ENCODE measurements around the gene SNTG2. TPM values are rescaled to one million over a fixed set of nuclear protein-coding genes. Genes with fewer than 3 reads are reported as not detected.

The SNTG2 gene
- total RNA-seq, 1 donor from 2014 or later = 1.9 TPM

DNA sequence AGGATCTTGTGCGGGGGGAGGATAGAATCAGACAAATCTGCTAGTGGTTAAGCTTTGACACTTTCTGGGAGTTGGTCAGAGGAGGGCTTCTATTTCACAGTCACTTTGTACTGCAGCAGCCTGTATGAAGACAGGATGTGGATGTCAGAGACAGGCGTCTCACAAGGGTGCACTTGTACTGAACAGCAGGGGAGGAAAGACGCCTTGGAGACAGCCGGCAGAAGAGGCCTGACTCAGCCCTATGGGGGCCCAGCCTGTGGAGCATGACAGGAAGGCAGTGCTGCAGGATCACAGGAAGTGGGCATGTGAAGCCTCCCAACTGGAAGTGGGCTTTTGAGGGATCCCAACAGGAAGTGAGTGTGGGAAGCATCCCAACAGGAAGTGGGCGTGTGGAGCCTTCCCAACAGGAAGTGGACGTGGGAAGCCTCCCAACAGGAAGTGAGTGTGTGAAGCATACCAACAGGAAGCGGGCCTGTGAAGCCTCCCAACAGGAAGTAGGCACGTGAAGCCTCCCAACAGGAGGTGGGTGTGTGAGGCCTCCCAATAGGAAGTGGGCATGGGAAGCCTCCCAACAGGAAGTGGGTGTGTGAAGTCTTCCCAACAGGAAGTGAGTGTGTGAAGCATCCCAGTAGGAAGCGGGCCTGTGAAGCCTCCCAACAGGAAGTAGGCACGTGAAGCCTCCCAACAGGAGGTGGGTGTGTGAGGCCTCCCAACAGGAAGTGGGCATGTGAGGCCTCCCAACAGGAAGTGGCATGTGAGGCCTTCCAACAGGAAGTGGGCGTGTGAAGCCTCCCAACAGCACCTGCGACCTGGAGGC, 212.3 kb downstream of the SNTG2 start:
- H3K36me3 Mint-ChIP-seq (ENCODE audit: low read depth, unreplicated experiment) = peaks cover 6% of the 10 kb centered on the region
- peaks cover 13% of the 10 kb centered on the region for H3K9me3 ChIP-seq (ENCODE audit: insufficient read depth, low read depth, low read length)
- H3K4me1 ChIP-seq (ENCODE audit: insufficient read depth, low read length) = no peaks in the 10 kb centered on the region
- H3K27ac ChIP-seq (ENCODE audit: low read depth, low read length) = no peak overlapping the region
- no peak overlapping the region for H3K9ac ChIP-seq (ENCODE audit: low read length)
- no peak overlapping the region for H3K4me3 ChIP-seq (ENCODE audit: insufficient read depth, low read depth, low read length)
- FAIRE-seq (no peak), DNase-seq (ENCODE audit: low read depth) (no peak)
- H3K36me3 ChIP-seq (ENCODE audit: insufficient read depth, low read length) = no peaks in the 10 kb centered on the region
- no peaks in the 10 kb centered on the region for H4K20me1 ChIP-seq (ENCODE audit: insufficient read depth, low read length)
- H3K9me3 Mint-ChIP-seq (ENCODE audit: unreplicated experiment) = peaks cover 17% of the 10 kb centered on the region
- no peak overlapping the region for H3K4me3 Mint-ChIP-seq (ENCODE audit: unreplicated experiment)
- no peak for TF ChIP-seq EZH2 (IDR thresholded peaks at IDR 0.05; ENCODE audit: insufficient read depth, low read length)
- TF ChIP-seq, protein P1, sequence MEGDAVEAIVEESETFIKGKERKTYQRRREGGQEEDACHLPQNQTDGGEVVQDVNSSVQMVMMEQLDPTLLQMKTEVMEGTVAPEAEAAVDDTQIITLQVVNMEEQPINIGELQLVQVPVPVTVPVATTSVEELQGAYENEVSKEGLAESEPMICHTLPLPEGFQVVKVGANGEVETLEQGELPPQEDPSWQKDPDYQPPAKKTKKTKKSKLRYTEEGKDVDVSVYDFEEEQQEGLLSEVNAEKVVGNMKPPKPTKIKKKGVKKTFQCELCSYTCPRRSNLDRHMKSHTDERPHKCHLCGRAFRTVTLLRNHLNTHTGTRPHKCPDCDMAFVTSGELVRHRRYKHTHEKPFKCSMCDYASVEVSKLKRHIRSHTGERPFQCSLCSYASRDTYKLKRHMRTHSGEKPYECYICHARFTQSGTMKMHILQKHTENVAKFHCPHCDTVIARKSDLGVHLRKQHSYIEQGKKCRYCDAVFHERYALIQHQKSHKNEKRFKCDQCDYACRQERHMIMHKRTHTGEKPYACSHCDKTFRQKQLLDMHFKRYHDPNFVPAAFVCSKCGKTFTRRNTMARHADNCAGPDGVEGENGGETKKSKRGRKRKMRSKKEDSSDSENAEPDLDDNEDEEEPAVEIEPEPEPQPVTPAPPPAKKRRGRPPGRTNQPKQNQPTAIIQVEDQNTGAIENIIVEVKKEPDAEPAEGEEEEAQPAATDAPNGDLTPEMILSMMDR (IDR thresholded peaks at IDR 0.05; ENCODE audit: insufficient read depth, low read depth, low read length) = no peak
- H3K27me3 Mint-ChIP-seq (ENCODE audit: low read depth, unreplicated experiment) = no peaks in the 10 kb centered on the region
- no peaks in the 10 kb centered on the region for H3K79me2 ChIP-seq (ENCODE audit: insufficient read depth, low read length)
- no peaks in the 10 kb centered on the region for H3K27me3 ChIP-seq (ENCODE audit: insufficient read depth, low read length)
- H3K4me2 ChIP-seq (ENCODE audit: low read length) = no peak overlapping the region
- peaks cover 5% of the 10 kb centered on the region for H3K4me1 Mint-ChIP-seq (ENCODE audit: low read depth, unreplicated experiment)
- H3K27ac Mint-ChIP-seq (ENCODE audit: unreplicated experiment) = peak overlapping the region; percentile 87
- no peak overlapping the region for H2AFZ ChIP-seq (ENCODE audit: low read depth, low read length)

DNA sequence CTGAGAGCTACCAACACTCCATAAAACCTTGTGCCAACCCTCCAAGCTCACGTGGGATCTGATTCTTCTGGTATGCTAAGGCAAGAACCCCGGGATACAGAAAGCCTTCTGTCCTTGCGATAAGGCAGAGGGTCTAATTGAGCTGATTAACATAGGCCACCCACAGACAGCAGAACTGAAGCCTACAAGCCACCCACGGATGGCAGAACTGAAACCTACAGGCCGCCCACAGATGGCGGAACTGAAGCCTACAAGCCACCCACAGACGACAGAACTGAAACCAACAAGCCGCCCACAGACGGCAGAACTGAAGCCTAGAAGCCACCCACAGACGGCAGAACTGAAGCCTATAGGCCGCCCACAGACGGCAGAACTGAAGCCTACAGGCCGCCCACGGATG, 216.3 kb downstream of the SNTG2 start:
- H3K79me2 ChIP-seq (ENCODE audit: insufficient read depth, low read length) = no peaks in the 10 kb centered on the region
- no peak overlapping the region for H3K4me3 ChIP-seq (ENCODE audit: insufficient read depth, low read depth, low read length)
- no peaks in the 10 kb centered on the region for H3K27me3 ChIP-seq (ENCODE audit: insufficient read depth, low read length)
- peaks cover 21% of the 10 kb centered on the region for H3K4me1 Mint-ChIP-seq (ENCODE audit: low read depth, unreplicated experiment)
- peaks cover 17% of the 10 kb centered on the region for H3K9me3 Mint-ChIP-seq (ENCODE audit: unreplicated experiment)
- H3K4me2 ChIP-seq (ENCODE audit: low read length) = no peak overlapping the region
- no peaks in the 10 kb centered on the region for H4K20me1 ChIP-seq (ENCODE audit: insufficient read depth, low read length)
- H2AFZ ChIP-seq (ENCODE audit: low read depth, low read length) = no peak overlapping the region
- DNase-seq (ENCODE audit: low read depth) (no peak), FAIRE-seq (no peak)
- no peaks in the 10 kb centered on the region for H3K4me1 ChIP-seq (ENCODE audit: insufficient read depth, low read length)
- no peak overlapping the region for H3K4me3 Mint-ChIP-seq (ENCODE audit: unreplicated experiment)
- H3K27me3 Mint-ChIP-seq (ENCODE audit: low read depth, unreplicated experiment) = no peaks in the 10 kb centered on the region
- no peak for TF ChIP-seq EZH2 (IDR thresholded peaks at IDR 0.05; ENCODE audit: insufficient read depth, low read length)
- TF ChIP-seq, protein P1 (IDR thresholded peaks at IDR 0.05; ENCODE audit: insufficient read depth, low read depth, low read length) = no peak
- H3K36me3 ChIP-seq (ENCODE audit: insufficient read depth, low read length) = no peaks in the 10 kb centered on the region
- H3K9ac ChIP-seq (ENCODE audit: low read length) = no peak overlapping the region
- H3K27ac ChIP-seq (ENCODE audit: low read depth, low read length) = no peak overlapping the region
- no peak overlapping the region for H3K27ac Mint-ChIP-seq (ENCODE audit: unreplicated experiment)
- peaks cover 8% of the 10 kb centered on the region for H3K36me3 Mint-ChIP-seq (ENCODE audit: low read depth, unreplicated experiment)
- H3K9me3 ChIP-seq (ENCODE audit: insufficient read depth, low read depth, low read length) = peaks cover 13% of the 10 kb centered on the region

DNA sequence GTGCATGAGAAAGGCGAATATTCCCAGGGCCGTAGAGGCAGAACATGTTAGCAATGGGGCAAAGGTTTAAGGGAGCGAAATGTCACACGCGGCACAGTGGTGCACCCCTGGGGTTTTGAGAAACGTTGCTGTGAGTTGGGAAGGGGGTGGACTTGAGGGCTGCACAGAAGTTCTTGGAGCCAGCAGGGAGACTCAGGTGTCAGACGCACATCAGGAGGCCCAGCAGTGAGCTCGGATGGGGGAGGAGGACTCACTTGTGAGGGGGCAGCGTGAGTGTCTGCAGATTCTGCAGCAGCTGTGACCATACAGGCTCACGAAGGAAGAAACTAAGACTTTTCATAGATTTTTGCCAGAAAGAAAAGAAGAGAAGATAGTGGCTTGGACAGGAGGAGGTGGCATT, 218.2 kb downstream of the SNTG2 start:
- peaks cover 10% of the 10 kb centered on the region for H3K9me3 ChIP-seq (ENCODE audit: insufficient read depth, low read depth, low read length)
- H3K27ac ChIP-seq (ENCODE audit: low read depth, low read length) = no peak overlapping the region
- FAIRE-seq (no peak), DNase-seq (ENCODE audit: low read depth) (no peak)
- Mint-ChIP-seq H3K4me1 (ENCODE audit: low read depth, unreplicated experiment) (peaks cover 15% of the 10 kb centered on the region), H3K36me3 (ENCODE audit: low read depth, unreplicated experiment) (peaks cover 5% of the 10 kb centered on the region), H3K27ac (ENCODE audit: unreplicated experiment) (no peak overlapping the region), H3K9me3 (ENCODE audit: unreplicated experiment) (peaks cover 3% of the 10 kb centered on the region), H3K27me3 (ENCODE audit: low read depth, unreplicated experiment) (no peaks in the 10 kb centered on the region), H3K4me3 (ENCODE audit: unreplicated experiment) (no peak overlapping the region)
- H3K79me2 ChIP-seq (ENCODE audit: insufficient read depth, low read length) = no peaks in the 10 kb centered on the region
- H3K4me2 ChIP-seq (ENCODE audit: low read length) = no peak overlapping the region
- H3K4me3 ChIP-seq (ENCODE audit: insufficient read depth, low read depth, low read length) = no peak overlapping the region
- no peaks in the 10 kb centered on the region for H3K36me3 ChIP-seq (ENCODE audit: insufficient read depth, low read length)
- no peaks in the 10 kb centered on the region for H3K4me1 ChIP-seq (ENCODE audit: insufficient read depth, low read length)
- no peak overlapping the region for H2AFZ ChIP-seq (ENCODE audit: low read depth, low read length)
- H3K9ac ChIP-seq (ENCODE audit: low read length) = no peak overlapping the region
- H4K20me1 ChIP-seq (ENCODE audit: insufficient read depth, low read length) = no peaks in the 10 kb centered on the region
- no peaks in the 10 kb centered on the region for H3K27me3 ChIP-seq (ENCODE audit: insufficient read depth, low read length)
- no peak for TF ChIP-seq EZH2 (IDR thresholded peaks at IDR 0.05; ENCODE audit: insufficient read depth, low read length)
- TF ChIP-seq, protein P1 (IDR thresholded peaks at IDR 0.05; ENCODE audit: insufficient read depth, low read depth, low read length) = no peak
